Stimulated activated naive CD8-positive, alpha-beta T cell treated with anti-CD3 and anti-CD28 coated beads, Interleukin-15, amount 100 ng/mL, for 72 hours (primary cell): ENCODE measurements around the gene PTGES3.

Source experiments
- ATAC-seq: fragments of 150-1000 bp; cut with Tn5 transposase; 2 replicates; pipeline ENCODE4 v1.10.0; 2021; ENCODE audit warnings: mild to moderate bottlenecking, moderate library complexity
- DNase-seq, 2 donors: peaks; one replicate each; pipeline ENCODE4 v3.0.0; 2021 to 2022
- H3K27ac Mint-ChIP-seq, 2 donors: one replicate each; pipeline ENCODE4 v1.8.0; 2022; ENCODE audit warnings: mild to moderate bottlenecking in 2 of 2, mixed read lengths in 2 of 2, moderate library complexity in 2 of 2
- H3K27me3 Mint-ChIP-seq: one replicate; pipeline ENCODE4 v1.8.0; 2022; ENCODE audit warnings: mixed read lengths
- H3K4me1 Mint-ChIP-seq: one replicate; pipeline ENCODE4 v1.8.0; 2022; ENCODE audit warnings: mild to moderate bottlenecking, mixed read lengths
- H3K4me3 Mint-ChIP-seq, 2 donors: one replicate each; pipeline ENCODE4 v1.8.0; 2022; ENCODE audit warnings: mild to moderate bottlenecking in 2 of 2, mixed read lengths in 2 of 2, moderate library complexity in 1 of 2
- H3K9me3 Mint-ChIP-seq, 2 donors: one replicate each; pipeline ENCODE4 v1.8.0; 2022; ENCODE audit warnings: mixed read lengths in 2 of 2

The PTGES3 gene

GRCh38 chr12:56629459-56630179, 58.5 kb downstream of the PTGES3 start:
- H3K4me1 Mint-ChIP-seq = peaks cover 81% of the 10 kb centered on the region
- H3K27ac Mint-ChIP-seq = peak overlapping the region; percentile 95 to 99
- ATAC-seq (peak; percentile 56), DNase-seq (peak; percentile 25 to 75)
- no peaks in the 10 kb centered on the region for H3K9me3 Mint-ChIP-seq
- peak overlapping the region; percentile 92 to 94 for H3K4me3 Mint-ChIP-seq
- no peaks in the 10 kb centered on the region for H3K27me3 Mint-ChIP-seq

- peak; percentile 49 to 71 for DNase-seq
- no peaks in the 10 kb centered on the region for H3K9me3 Mint-ChIP-seq
- H3K4me1 Mint-ChIP-seq = peaks cover 81% of the 10 kb centered on the region
- H3K27me3 Mint-ChIP-seq = no peaks in the 10 kb centered on the region
- peak; percentile 29 for ATAC-seq
- peak overlapping the region; percentile 92 to 94 for H3K4me3 Mint-ChIP-seq
- peak overlapping the region; percentile 95 to 99 for H3K27ac Mint-ChIP-seq
Observed at GRCh38 chr12:56628671-56629458, 59.2 kb downstream of the PTGES3 start.

GRCh38 chr12:56626701-56627100, 61.4 kb downstream of the PTGES3 start:
- H3K27ac Mint-ChIP-seq = no peak overlapping the region
- peaks cover 76% of the 10 kb centered on the region for H3K4me1 Mint-ChIP-seq
- no peaks in the 10 kb centered on the region for H3K9me3 Mint-ChIP-seq
- peak overlapping the region in 1 of 2 donors; percentile 39 for H3K4me3 Mint-ChIP-seq
- no peaks in the 10 kb centered on the region for H3K27me3 Mint-ChIP-seq
- no peak for ATAC-seq
- DNase-seq = no peak

GRCh38 chr12:56622535-56622934, 65.5 kb downstream of the PTGES3 start:
- Mint-ChIP-seq H3K27me3 (no peaks in the 10 kb centered on the region), H3K27ac (no peak overlapping the region), H3K4me1 (peaks cover 57% of the 10 kb centered on the region), H3K9me3 (no peaks in the 10 kb centered on the region), H3K4me3 (no peak overlapping the region)
- DNase-seq (no peak), ATAC-seq (peak; percentile 37)

- H3K9me3 Mint-ChIP-seq = no peaks in the 10 kb centered on the region
- peaks cover 17% of the 10 kb centered on the region for H3K4me1 Mint-ChIP-seq
- H3K27ac Mint-ChIP-seq = peak overlapping the region; percentile 13 to 22
- ATAC-seq (no peak), DNase-seq (no peak)
- no peak overlapping the region for H3K4me3 Mint-ChIP-seq
- no peaks in the 10 kb centered on the region for H3K27me3 Mint-ChIP-seq
Observed at GRCh38 chr12:56616925-56617324, 71.2 kb downstream of the PTGES3 start.

GRCh38 chr12:56616244-56616643, 71.8 kb downstream of the PTGES3 start:
- ATAC-seq (no peak), DNase-seq (no peak)
- peaks cover 17% of the 10 kb centered on the region for H3K4me1 Mint-ChIP-seq
- H3K4me3 Mint-ChIP-seq = no peak overlapping the region
- H3K9me3 Mint-ChIP-seq = no peaks in the 10 kb centered on the region
- H3K27ac Mint-ChIP-seq = no peak overlapping the region
- H3K27me3 Mint-ChIP-seq = no peaks in the 10 kb centered on the region

GRCh38 chr12:56614627-56615026, 73.5 kb downstream of the PTGES3 start:
- ATAC-seq = no peak
- H3K4me3 Mint-ChIP-seq = no peak overlapping the region
- no peaks in the 10 kb centered on the region for H3K27me3 Mint-ChIP-seq
- no peaks in the 10 kb centered on the region for H3K9me3 Mint-ChIP-seq
- no peak for DNase-seq
- H3K4me1 Mint-ChIP-seq = peaks cover 17% of the 10 kb centered on the region
- peak overlapping the region in 1 of 2 donors; percentile 76 for H3K27ac Mint-ChIP-seq
